K562 (cell line): Measurements from ENCODE around the gene TOX3. TPM values are rescaled to one million over a fixed set of nuclear protein-coding genes. Genes with fewer than 3 reads are reported as not detected.

Source experiments
- ATAC-seq: fragments of 200-7000 bp; cut with Tn5 transposase; 3 replicates; pipeline ENCODE4 v1.9.1; 2020; ENCODE audit warnings: moderate library complexity
- BruUV-seq: library from RNA; stranded (reverse); fragments of 400-500 nt; replicated peaks from 2 replicates; lab custom pipeline; 2021; lab: Mats Ljungman, UMichigan
- CTCF ChIA-PET: fragments of 300-600 bp; formaldehyde crosslinking; extraction: SDS; loops from one replicate; lab custom pipeline; 2021; ENCODE audit warnings: low intra/inter-chr PET ratio; lab: Yijun Ruan, JAX
- POLR2A ChIA-PET: fragments of 300-600, 350-650 bp; sonication (Branson Sonifier 250); formaldehyde crosslinking; extraction: SDS; loops from one replicate; lab custom pipeline; 2021; ENCODE audit warnings: antibody characterized with exemption, inconsistent platforms; lab: Yijun Ruan, JAX
- DNase-seq, 4 experiments: peaks; one replicate each; pipeline versions ENCODE4 v3.0.0 to v3.0.0-alpha.2; 2011 to 2018; ENCODE audit warnings: low spot score in 3 of 4, mixed read lengths in 3 of 4; ENCODE audit errors: extremely low read depth in 1 of 4
- FAIRE-seq: peaks from 2 replicates; lab custom pipeline; 2011; peaks lifted over from hg19 to GRCh38; lab: Jason Lieb, UNC
- H2AFZ ChIP-seq: 2 replicates; pipeline ENCODE4 v1.6.0; 2011; ENCODE audit warnings: low read depth, low read length, control low read depth, inconsistent platforms
- H3K27ac ChIP-seq: fragments of 200-600 bp; 3 replicates; pipeline ENCODE4 v1.8.0; 2011; ENCODE audit warnings: low read depth, mild to moderate bottlenecking, control low read depth, inconsistent platforms, low read length, moderate library complexity, mixed read lengths; ENCODE audit errors: extremely low read depth
- H3K27me3 ChIP-seq, 2 experiments: fragments of 300-600 bp in 1 of 2; 2 replicates in 1 of 2; 3 replicates in 1 of 2; pipeline versions ENCODE4 v1.6.0 to v1.8.0; 2011; ENCODE audit warnings: inconsistent platforms in 2 of 2, low read length in 2 of 2, mild to moderate bottlenecking in 1 of 2, mixed read lengths in 1 of 2, moderate library complexity in 1 of 2; ENCODE audit not compliant: control insufficient read depth in 2 of 2, insufficient read depth in 2 of 2
- H3K36me3 ChIP-seq: fragments of 300-600 bp; 3 replicates; pipeline ENCODE4 v1.8.0; 2011; ENCODE audit warnings: mild to moderate bottlenecking, low read length, inconsistent platforms; ENCODE audit not compliant: control insufficient read depth, insufficient read depth
- H3K4me1 ChIP-seq, 2 experiments: fragments of 200-600 bp in 1 of 2; replicated peaks in 1 of 2; 2 replicates in 1 of 2; 3 replicates in 1 of 2; pipeline versions ENCODE4 v1.5.1 to v1.8.0; 2011; ENCODE audit warnings: inconsistent platforms in 2 of 2, low read length in 2 of 2, mild to moderate bottlenecking in 1 of 2, mixed read lengths in 1 of 2, moderate library complexity in 1 of 2; ENCODE audit not compliant: control insufficient read depth in 2 of 2, insufficient read depth in 2 of 2
- H3K4me2 ChIP-seq: 2 replicates; pipeline ENCODE4 v1.6.1; 2011; ENCODE audit warnings: low read length, control low read depth, inconsistent platforms, mixed read lengths; ENCODE audit not compliant: insufficient read depth
- H3K4me3 ChIP-seq: fragments of 200-600 bp; sonication (generic), shearing (Covaris generic); 2 replicates; pipeline ENCODE4 v1.5.1; 2016; ENCODE audit warnings: control low read depth, inconsistent platforms
- H3K79me2 ChIP-seq: fragments of 200-600 bp; 3 replicates; pipeline ENCODE4 v1.8.0; 2011; ENCODE audit warnings: low read length, inconsistent platforms; ENCODE audit not compliant: control insufficient read depth, insufficient read depth
- H3K9ac ChIP-seq, 2 experiments: 2 replicates each; pipeline versions ENCODE4 v1.6.0 to v1.6.1; 2011; ENCODE audit warnings: low read depth in 2 of 2, low read length in 2 of 2, control low read depth in 1 of 2, inconsistent platforms in 1 of 2, mild to moderate bottlenecking in 1 of 2, mixed read lengths in 1 of 2; ENCODE audit not compliant: insufficient read depth in 1 of 2
- H3K9me1 ChIP-seq: one replicate; pipeline ENCODE4 v1.6.0; 2011; ENCODE audit warnings: inconsistent platforms, mild to moderate bottlenecking, low read length, moderate library complexity; ENCODE audit not compliant: control insufficient read depth, insufficient read depth
- H3K9me3 ChIP-seq: replicated peaks from 2 replicates; pipeline ENCODE4 v1.5.1; 2011; ENCODE audit warnings: low read depth, low read length, inconsistent platforms; ENCODE audit not compliant: control insufficient read depth, insufficient read depth
- H4K20me1 ChIP-seq: replicated peaks from 2 replicates; pipeline ENCODE4 v1.6.1; 2011; ENCODE audit warnings: low read length, inconsistent platforms, mixed read lengths; ENCODE audit not compliant: control insufficient read depth, insufficient read depth
- BRCA1 ChIP-seq, 2 experiments: fragments of 450-650 bp in 1 of 2; sonication (generic) in 1 of 2; formaldehyde crosslinking in 1 of 2; IDR thresholded peaks; 2 replicates each; pipeline versions ENCODE4 v1.5.0 to v1.6.1; 2017 to 2020; ENCODE audit warnings: mild to moderate bottlenecking in 1 of 2, missing genetic modification reagents in 1 of 2
- BRF1 ChIP-seq: IDR thresholded peaks from 3 replicates; pipeline ENCODE4 v1.6.1; 2011; ENCODE audit warnings: borderline replicate concordance, mild to moderate bottlenecking; ENCODE audit not compliant: insufficient read length; ENCODE audit errors: extremely low read depth
- DDX20 ChIP-seq: fragments of 450-650 bp; IDR thresholded peaks from 2 replicates; pipeline ENCODE4 v1.6.1; 2016; ENCODE audit warnings: missing genetic modification characterization, low read depth, mild to moderate bottlenecking, missing compliant biosample characterization, moderate library complexity
- EWSR1 ChIP-seq: fragments of 450-650 bp; IDR thresholded peaks from 2 replicates; pipeline ENCODE4 v1.6.1; 2018; ENCODE audit warnings: borderline replicate concordance, mild to moderate bottlenecking, low read depth, moderate library complexity; ENCODE audit not compliant: partially characterized antibody
- FIP1L1 ChIP-seq: fragments of 200-400 bp; formaldehyde crosslinking; IDR thresholded peaks from 2 replicates; pipeline ENCODE4 v1.6.1; 2018; ENCODE audit warnings: mild to moderate bottlenecking, low read depth, low read length; ENCODE audit not compliant: poor library complexity, severe bottlenecking
- FOXK2 ChIP-seq, 2 experiments: fragments of 450-650 bp; IDR thresholded peaks in 1 of 2; conservative IDR thresholded peaks in 1 of 2; 2 replicates each; pipeline ENCODE4 v1.6.1; 2016; ENCODE audit warnings: low read depth in 2 of 2, mild to moderate bottlenecking in 1 of 2
- HMGN3 ChIP-seq: IDR thresholded peaks from 2 replicates; pipeline ENCODE4 v1.6.1; 2011; ENCODE audit warnings: borderline replicate concordance, low read depth, mild to moderate bottlenecking, mixed read lengths, low read length; ENCODE audit not compliant: insufficient read length; ENCODE audit errors: extremely low read depth
- ILF3 ChIP-seq: fragments of 450-650 bp; IDR thresholded peaks from 2 replicates; pipeline ENCODE4 v1.6.1; 2018; ENCODE audit warnings: antibody characterized with exemption, mild to moderate bottlenecking, moderate library complexity, borderline replicate concordance
- NBN ChIP-seq: fragments of 450-650 bp; IDR thresholded peaks from 2 replicates; pipeline ENCODE4 v1.6.1; 2016; ENCODE audit warnings: low read depth, mild to moderate bottlenecking
- POLR2A ChIP-seq: fragments of 450-650 bp; conservative IDR thresholded peaks from 2 replicates; pipeline ENCODE4 v1.6.1; 2016
- ZNF347 ChIP-seq: fragments of 450-650 bp; formaldehyde crosslinking; IDR thresholded peaks from 2 replicates; pipeline ENCODE4 v1.4.0; 2020; ENCODE audit warnings: low read depth, mild to moderate bottlenecking, moderate library complexity
- WGBS: fragments of 100-300 bp; shearing (Covaris generic); methylation state at CpG from one replicate; pipeline ENCODE4 v1.1.6; 2016; ENCODE audit warnings: low coverage, mixed read lengths; ENCODE audit not compliant: insufficient coverage; ENCODE audit errors: missing lambda C conversion rate; 5-methylcytosine and 5-hydroxymethylcytosine counted together
- in situ Hi-C: fragments of 300-500 bp; cut with MboI; formaldehyde crosslinking; loops from 4 replicates; pipeline ENCODE4 v1.15.0; 2018; ENCODE audit warnings: inconsistent platforms, mixed read lengths
- intact Hi-C: fragments of 100-400 bp; cut with micrococcal nuclease; formaldehyde crosslinking; loops from 2 replicates; pipeline ENCODE4 v1.14.2; 2022
- polyA plus RNA-seq, 8 experiments: library from polyadenylated mRNA; depleted of rRNA in 4 of 8; stranded (reverse) in 5 of 8; unstranded in 3 of 8; fragments of >200 nt; fragmentation: Nextera tagmentation in 2 of 8; fragmentation: Illumina TruSeq in 1 of 8; extraction: Ambion mirVana in 2 of 8; extraction: Trizol in 1 of 8; gene quantifications; 2 replicates each; pipeline versions ENCODE4 v1.2.1 to v1.2.3, GENCODE V29; 2011 to 2014; ENCODE audit warnings: inconsistent platforms in 1 of 8, missing spikeins in 1 of 8
- total RNA-seq, 7 experiments: library from RNA; depleted of rRNA in 6 of 7; stranded (reverse); fragments of >200 nt in 6 of 7; fragmentation: Illumina TruSeq in 2 of 7; extraction: Trizol in 2 of 7; gene quantifications; 2 replicates each; pipeline versions ENCODE4 v1.2.1 to v1.2.3, GENCODE V29; 2011 to 2021; ENCODE audit warnings: low replicate concordance in 1 of 7
- TF ChIP-seq, protein P1 (sequence below): fragments of 250-450 bp; sonication (Bioruptor Pico); IDR thresholded peaks from 2 replicates; pipeline ENCODE4 v1.4.0; 2020; ENCODE audit warnings: mild to moderate bottlenecking, moderate library complexity
- TF ChIP-seq, protein P2 (sequence below): fragments of 250-450 bp; sonication (Bioruptor Pico); IDR thresholded peaks from 2 replicates; pipeline ENCODE4 v1.5.0; 2020; ENCODE audit warnings: mild to moderate bottlenecking
- TF ChIP-seq, protein P3 (sequence below): sonication (generic); formaldehyde crosslinking; IDR thresholded peaks from 2 replicates; pipeline ENCODE4 v1.5.0; 2020; ENCODE audit warnings: missing genetic modification reagents
- TF ChIP-seq, protein P4 (sequence below): fragments of 450-650 bp; IDR thresholded peaks from 2 replicates; pipeline ENCODE4 v1.6.1; 2018; ENCODE audit warnings: mild to moderate bottlenecking, low read depth; ENCODE audit not compliant: partially characterized antibody

TOX3 gene
- total and polyA plus RNA-seq, 9 of the 15 experiments (the other 6 are each of a cell fraction or from before 2014, with no cell fraction given) = not detected

DNA sequence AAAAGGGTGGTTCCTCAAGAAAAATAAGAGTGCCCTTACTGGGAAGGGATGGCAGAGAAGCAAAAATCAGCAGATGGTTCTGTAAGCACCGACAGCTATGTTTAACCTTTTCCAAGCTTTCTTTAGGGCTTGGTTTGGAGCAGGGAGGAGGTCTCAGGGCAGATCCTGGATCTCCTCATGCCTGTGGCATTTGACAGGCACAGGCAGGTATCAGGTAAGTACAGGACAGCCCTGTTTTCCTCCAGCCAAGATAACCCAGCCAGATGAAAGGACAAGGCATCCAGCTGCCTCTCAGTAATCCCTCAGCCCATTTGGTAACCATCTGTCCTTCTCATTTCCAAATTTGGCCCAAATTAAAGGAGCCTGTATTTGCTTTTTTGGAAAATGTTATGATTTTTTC, 141.5 kb downstream of the TOX3 start:
- H3K27ac ChIP-seq = no peak overlapping the region
- no peaks in the 10 kb centered on the region for H3K27me3 ChIP-seq
- ChIA-PET CTCF (no interaction called here), POLR2A (no interaction called here)
- ATAC-seq = no peak
- H3K4me3 ChIP-seq = no peak overlapping the region
- 10% methylated on average over 1 of the region's 1 CpG for WGBS
- intact Hi-C loops (no loop called here), in situ Hi-C loops (no loop called here)
- H3K9me3 ChIP-seq = 0 out of 2 replicates have a peak, but pooled peaks cover 2% of the 10 kb centered on the region
- no peak for DNase-seq
- H3K36me3 ChIP-seq = no peaks in the 10 kb centered on the region
- no peaks in the 10 kb centered on the region for H3K79me2 ChIP-seq
- H2AFZ ChIP-seq = no peak overlapping the region
- no peak overlapping the region for H3K9ac ChIP-seq
- no peaks in the 10 kb centered on the region for H3K9me1 ChIP-seq
- no peaks in the 10 kb centered on the region for H4K20me1 ChIP-seq
- no peaks in the 10 kb centered on the region for H3K4me1 ChIP-seq
- FAIRE-seq = no peak
- BruUV-seq = no TSS peak
- no peak overlapping the region for H3K4me2 ChIP-seq
- TF ChIP-seq HMGN3 (no peak), FIP1L1 (no peak), POLR2A (no peak), EWSR1 (no peak), NBN (no peak), FOXK2 (conservative IDR thresholded peaks at IDR 0.05 in 1 of 2, IDR thresholded peaks at IDR 0.05 in 1 of 2; ENCODE audit: low read depth in 2 of 2) (no peak), BRF1 (no peak), ZNF347 (CRISPR knock-in tag) (no peak), DDX20 (tag) (no peak), BRCA1 (IDR thresholded peaks at IDR 0.05) (no peak), BRCA1 (CRISPR knock-in tag; IDR thresholded peaks at IDR 0.05) (no peak), ILF3 (no peak)
- TF ChIP-seq, protein P1, sequence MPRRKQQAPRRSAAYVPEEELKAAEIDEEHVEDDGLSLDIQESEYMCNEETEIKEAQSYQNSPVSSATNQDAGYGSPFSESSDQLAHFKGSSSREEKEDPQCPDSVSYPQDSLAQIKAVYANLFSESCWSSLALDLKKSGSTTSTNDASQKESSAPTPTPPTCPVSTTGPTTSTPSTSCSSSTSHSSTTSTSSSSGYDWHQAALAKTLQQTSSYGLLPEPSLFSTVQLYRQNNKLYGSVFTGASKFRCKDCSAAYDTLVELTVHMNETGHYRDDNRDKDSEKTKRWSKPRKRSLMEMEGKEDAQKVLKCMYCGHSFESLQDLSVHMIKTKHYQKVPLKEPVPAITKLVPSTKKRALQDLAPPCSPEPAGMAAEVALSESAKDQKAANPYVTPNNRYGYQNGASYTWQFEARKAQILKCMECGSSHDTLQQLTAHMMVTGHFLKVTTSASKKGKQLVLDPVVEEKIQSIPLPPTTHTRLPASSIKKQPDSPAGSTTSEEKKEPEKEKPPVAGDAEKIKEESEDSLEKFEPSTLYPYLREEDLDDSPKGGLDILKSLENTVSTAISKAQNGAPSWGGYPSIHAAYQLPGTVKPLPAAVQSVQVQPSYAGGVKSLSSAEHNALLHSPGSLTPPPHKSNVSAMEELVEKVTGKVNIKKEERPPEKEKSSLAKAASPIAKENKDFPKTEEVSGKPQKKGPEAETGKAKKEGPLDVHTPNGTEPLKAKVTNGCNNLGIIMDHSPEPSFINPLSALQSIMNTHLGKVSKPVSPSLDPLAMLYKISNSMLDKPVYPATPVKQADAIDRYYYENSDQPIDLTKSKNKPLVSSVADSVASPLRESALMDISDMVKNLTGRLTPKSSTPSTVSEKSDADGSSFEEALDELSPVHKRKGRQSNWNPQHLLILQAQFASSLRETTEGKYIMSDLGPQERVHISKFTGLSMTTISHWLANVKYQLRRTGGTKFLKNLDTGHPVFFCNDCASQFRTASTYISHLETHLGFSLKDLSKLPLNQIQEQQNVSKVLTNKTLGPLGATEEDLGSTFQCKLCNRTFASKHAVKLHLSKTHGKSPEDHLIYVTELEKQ (CRISPR knock-in tag) = no peak
- TF ChIP-seq, protein P2, sequence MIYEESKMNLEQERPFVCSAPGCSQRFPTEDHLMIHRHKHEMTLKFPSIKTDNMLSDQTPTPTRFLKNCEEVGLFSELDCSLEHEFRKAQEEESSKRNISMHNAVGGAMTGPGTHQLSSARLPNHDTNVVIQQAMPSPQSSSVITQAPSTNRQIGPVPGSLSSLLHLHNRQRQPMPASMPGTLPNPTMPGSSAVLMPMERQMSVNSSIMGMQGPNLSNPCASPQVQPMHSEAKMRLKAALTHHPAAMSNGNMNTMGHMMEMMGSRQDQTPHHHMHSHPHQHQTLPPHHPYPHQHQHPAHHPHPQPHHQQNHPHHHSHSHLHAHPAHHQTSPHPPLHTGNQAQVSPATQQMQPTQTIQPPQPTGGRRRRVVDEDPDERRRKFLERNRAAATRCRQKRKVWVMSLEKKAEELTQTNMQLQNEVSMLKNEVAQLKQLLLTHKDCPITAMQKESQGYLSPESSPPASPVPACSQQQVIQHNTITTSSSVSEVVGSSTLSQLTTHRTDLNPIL = no peak
- TF ChIP-seq, protein P3, sequence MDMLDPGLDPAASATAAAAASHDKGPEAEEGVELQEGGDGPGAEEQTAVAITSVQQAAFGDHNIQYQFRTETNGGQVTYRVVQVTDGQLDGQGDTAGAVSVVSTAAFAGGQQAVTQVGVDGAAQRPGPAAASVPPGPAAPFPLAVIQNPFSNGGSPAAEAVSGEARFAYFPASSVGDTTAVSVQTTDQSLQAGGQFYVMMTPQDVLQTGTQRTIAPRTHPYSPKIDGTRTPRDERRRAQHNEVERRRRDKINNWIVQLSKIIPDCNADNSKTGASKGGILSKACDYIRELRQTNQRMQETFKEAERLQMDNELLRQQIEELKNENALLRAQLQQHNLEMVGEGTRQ (CRISPR knock-in tag) = no peak
- TF ChIP-seq, protein P4, sequence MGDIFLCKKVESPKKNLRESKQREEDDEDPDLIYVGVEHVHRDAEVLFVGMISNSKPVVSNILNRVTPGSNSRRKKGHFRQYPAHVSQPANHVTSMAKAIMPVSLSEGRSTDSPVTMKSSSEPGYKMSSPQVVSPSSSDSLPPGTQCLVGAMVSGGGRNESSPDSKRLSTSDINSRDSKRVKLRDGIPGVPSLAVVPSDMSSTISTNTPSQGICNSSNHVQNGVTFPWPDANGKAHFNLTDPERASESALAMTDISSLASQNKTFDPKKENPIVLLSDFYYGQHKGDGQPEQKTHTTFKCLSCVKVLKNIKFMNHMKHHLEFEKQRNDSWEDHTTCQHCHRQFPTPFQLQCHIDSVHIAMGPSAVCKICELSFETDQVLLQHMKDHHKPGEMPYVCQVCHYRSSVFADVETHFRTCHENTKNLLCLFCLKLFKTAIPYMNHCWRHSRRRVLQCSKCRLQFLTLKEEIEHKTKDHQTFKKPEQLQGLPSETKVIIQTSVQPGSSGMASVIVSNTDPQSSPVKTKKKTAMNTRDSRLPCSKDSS = no peak
